Activated CD4-positive, alpha-beta T cell treated with anti-CD3 and anti-CD28 coated beads for 1 hour (primary cell): Measurements from ENCODE around the gene C3orf18.
A peak's percentile ranks its signal among the peaks of the same experiment; 100 is the strongest.

Experiments
- DNase-seq: peaks from one replicate; pipeline ENCODE4 v3.0.0-alpha.2; 2020

C3orf18 gene

DNA sequence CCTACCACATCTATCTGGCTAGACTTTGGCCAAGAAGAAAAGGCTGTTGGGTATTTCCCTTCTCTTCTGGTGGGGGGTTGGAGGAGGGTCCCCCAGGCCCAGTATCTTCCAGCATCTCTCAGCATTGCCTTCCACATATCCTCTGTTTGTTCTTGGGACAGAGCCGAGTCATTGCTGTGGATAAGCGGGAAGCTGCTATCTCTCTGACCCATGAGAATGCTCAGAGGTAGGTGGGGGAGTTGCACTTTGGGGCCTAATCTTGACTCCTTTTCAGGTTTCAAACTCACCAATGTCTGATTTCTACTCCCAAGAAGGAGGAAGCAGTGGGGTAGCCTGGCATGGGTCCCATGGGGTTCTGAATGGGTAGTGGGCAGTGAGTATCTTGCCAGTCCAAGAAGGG, 9.8 kb upstream of the C3orf18 start:
- DNase-seq: no peak

DNA sequence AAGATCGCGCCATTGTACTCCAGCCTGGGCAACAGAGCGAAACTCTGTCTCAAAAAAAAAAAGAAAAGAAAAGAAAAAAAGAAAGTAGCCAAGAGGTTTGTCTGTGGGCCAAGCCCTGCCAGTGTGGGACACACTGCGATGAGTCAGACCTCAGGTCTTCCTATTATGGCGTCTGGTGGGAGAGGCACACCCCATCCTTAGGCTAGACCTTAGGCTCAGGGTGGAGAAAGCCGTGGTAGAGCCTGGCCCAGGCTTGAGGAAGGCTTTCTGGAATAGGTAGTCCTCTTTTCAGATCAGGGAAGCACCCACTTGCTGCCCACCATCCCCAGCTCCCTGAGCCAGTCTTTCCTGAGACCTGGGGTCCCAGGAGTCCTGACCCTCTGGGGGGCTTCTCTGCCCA, 7.8 kb upstream of the C3orf18 start:
- DNase-seq: no peak

DNA sequence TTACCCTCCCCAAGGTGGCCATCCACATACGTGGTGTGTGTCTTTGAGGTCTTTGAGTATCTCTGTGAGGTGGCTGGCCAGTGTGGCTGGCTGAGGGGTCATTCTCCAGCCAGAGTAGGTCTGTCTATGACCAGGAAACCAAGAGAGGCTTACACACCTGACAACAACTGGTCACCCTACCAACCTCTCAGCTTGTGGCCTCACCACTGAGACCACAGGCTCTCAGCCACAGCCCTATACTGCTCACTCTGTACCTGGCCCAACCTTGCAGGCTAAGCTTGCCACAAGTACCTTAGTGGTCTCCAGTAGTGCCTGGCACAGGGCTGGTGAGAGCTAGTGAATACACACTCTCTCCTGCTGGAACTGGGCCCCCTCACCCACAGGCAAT, 6.9 kb upstream of the C3orf18 start:
- no peak for DNase-seq

DNA sequence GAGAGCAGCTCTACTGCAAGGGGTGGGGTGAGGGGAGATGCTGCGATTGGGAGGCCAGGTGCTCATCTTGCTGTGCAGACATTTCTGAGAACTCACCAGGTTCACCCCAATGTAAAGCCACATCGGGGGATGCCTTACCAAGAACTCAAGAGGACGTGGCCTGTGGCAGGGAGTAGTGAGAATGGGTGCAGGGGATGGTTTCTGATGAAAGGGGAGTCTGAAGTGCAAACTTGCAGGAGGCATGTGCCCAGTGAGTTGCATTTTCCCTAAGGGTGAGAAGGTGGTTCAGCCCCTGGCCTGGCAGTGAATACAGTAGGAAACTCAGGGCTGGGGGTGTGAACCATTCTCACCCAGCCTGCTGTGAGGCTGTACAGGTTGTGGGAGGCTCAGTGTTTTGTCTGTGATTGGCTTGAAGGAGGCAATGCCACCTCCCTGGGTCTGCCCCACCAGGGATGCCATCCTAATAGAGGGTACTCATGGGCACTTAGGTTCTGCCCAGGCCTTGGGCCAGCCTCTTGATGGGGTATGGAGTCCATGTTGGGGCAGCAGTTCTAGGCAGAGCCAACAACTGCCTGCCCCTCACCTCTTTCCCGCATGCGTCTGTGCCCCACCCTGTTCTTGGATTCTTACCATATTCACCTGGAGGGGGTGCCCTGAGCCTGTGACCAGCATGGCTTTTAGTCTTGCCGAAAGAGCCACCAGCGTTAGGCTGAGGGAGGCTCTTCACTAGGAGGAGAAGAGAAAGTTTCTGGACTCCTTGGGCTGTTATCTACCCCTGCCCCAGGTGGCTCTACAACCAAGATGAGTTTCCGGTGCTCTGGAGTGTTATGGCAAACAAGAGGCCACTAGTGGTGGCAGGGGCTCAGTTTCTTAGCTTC, 6.3 kb upstream of the C3orf18 start:
- peak; percentile 20 for DNase-seq

DNA sequence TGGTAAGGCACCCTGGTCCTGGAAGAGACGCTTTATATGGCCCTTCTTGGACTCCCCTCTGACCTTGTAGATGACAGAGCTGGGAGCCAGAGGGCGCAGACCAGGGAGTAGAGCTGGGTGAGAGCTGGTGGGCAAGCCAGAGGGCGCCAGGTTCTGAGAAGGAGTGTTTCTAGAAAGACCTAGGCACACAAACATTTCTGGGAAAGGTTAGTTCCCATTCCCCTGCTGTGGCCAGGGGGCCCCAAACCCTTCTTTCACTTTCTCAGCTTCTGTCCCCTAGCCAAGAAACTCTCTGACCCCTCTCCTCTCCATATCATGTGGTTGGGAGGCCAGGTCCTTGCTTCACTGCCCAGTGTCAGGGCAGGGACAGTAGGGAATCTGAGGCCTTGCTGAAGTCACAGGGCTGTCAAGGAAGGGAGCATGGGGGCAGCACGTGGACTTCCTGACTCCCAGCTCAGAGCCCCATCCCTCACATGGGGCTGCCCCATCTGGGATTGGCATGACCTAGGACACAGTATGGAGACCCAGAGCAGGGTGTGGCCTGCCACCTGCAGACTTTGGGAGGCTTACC, 5.3 kb upstream of the C3orf18 start:
- DNase-seq: no peak

DNA sequence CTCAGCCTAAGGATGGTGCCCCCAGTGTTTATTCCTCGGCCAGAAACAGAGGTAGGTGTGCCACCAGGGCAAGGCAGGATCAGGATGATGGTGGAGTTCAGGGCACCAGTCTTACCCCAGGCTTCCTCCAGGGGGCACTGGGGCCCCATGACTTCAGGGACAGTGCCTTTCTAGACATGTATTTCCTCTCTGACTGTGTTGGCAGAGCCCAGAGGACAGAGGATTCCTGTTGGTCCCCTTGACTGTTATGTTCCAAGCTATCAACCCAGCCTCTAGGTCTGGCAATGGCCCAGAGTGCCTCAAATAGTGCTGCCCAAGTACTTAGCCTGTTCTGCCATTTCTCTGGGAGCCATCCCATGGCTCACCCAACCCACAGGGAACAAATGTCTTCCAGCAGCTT, 4.6 kb upstream of the C3orf18 start:
- peak; percentile 73 for DNase-seq

DNA sequence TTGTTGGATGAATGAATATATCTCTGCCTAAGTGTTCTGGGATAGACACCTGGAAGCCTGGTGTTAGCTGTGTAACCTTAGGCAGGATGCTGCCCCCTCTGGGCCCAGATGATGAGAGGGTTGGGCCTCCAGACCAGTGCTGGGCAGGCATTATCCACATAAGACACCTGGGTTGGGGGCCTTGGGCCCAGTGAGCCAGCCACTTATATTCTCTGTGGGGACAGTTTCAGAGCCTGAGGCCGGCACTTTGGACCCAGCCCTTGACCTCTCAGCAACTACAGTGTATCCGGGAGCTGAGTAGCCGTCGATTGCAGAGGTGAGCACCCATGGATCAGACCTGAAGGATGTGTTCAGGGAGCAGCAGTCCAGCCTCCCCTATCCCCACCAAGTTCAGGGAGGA, 3.9 kb upstream of the C3orf18 start:
- no peak for DNase-seq

DNA sequence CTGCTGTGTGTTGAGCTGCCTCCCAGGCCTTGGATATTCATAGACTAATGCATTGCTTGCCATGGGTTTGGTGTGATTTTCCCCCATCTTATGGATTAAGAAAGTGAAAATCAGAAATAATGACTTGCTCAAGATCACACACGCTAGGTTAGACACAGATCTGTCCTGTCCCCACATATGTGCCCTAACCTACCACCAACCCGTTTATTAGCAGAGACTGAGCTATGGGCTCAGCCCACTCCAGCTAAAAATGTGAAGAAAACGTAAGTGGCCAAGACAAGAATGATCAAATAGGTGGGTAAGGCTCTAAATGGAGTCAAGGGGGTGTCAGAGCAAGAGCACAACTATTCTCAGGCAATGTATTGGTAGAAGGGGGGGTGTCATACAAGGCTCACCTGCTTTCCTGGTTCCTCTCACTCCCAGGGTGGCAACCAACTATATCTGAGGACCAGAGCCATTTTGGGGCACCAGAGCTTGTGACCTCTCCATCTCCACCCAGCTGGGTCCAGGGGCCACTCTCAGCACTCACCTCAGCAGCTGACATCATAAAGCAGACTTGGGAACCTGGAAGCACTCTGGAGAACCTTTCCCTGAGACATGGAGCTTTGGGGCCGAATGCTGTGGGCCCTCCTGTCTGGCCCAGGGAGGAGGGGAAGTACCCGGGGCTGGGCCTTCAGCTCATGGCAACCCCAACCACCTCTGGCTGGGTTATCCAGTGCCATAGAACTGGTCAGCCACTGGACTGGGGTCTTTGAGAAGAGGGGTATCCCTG, 3.1 kb upstream of the C3orf18 start:
- no peak for DNase-seq

DNA sequence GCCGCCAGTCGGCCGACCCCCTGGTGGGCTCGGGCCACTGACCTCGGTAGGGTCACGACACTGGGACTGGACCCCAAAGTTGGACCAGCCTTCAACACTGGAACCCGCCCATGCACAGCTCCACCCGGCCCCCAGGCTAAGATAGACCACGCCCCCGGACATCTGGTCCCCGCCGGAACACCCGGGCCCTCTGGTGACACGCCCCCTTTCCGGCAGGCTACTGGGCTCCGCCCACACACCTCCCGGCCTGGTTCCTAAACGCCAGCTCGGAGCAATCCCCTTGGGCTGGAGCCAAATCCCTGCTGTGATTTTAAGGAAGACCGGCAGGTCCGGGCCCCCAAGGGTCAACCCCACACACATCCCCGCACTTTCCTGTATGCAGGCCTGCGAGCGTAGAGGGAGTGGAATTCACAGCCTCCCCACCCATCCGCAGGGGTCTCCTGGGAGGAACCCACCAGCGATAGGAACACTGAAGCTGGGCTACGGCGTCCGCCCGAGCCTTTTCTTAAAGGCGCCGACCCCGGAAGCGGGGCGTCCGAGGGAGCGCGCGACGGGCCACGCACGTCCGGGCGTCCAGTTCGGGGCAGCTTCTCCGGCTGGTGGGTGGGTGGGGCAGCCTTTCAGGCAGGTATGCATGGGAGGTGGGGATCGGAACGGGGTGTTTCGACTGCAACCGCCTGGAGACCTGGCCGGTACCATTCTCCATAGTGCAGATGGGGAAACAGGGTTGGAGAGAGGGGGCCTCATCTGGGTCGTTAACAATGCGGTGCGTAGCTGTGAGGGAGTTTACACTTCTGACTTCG, 1.6 kb upstream of the C3orf18 start, which contains the start of gene HEMK1:
HEMK1 (plus strand) TSS at position 576 of the 803 bp plus-strand sequence. CDS start 1,583 bp downstream, outside the sequence.
- peak; percentile 87 for DNase-seq

DNA sequence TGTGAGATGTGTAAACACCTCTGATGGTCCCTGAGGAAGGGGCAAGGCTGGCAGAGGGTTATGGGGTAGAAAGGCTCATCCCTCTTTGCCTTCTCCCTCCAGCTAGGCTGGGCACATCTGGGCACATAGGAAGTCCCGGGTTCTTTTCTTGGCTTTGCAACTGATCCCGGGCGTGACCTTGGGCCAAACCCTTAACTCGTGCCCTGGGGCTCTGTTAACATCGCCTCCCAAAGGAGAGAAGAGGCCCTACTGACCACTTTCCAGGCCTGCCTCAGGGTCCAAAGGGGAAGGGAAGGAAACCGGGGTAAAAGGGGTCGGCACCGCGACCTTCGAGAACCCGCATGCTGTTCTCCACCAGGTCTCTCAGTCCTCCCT, 549 bp downstream of the C3orf18 start:
- no peak for DNase-seq

DNA sequence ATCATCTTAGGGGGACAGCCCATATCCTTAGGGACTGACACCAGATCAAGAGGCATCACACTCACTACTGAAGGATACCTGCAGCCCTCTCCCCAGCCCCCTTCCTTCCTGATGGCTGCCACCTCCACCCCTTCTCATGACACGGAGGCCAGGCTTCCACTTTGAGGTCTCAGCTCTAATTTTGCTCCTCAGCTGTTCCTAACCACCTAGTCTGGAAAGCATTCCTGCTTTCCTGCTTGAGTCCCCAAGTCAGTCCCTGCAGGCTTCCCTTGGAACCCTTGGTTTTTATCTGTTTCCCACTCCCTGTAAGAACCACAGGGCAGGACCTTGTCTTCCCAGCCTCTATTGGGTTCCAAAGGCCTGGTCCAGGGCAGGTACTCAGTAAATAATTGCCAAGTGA, 3.2 kb downstream of the C3orf18 start:
- DNase-seq: no peak

DNA sequence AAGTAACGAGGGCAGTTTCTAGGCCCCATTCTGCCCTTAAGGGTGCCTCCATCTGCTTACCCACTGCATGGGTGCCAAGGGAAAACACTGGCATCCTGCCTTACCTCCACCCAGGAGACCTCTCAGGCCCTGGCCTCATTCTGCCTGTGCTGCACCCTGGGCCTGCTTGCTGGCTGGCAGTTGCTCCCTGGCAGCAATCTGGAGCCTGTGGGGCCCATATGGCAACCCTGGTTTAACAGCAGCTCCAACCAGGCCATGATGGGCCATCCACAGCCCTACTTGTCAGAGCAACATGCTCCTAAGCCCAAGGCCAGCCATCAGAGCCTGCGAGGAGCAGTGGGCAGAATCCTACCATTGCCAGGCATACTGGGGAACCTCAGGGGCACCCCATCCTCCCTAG, 3.7 kb downstream of the C3orf18 start:
- DNase-seq: no peak

DNA sequence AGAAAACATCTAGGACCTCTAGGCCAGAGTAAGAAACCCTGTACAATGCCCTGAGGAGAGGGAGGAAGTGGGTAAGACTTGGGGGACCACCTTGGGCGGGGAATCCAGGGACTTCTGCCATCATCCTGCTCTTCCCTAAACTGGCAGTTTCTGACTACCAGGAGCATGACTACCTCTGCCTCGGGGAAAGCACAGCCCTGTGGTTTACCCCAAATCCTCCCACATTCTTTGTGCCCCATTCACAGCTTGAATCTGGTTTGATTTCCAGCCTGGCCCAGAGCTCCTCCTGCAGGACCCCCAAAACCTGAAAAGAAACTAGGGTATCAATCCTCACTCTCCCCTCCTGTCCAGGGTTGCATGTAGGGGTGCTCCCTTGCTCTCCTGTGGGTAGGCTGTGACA, 4.7 kb downstream of the C3orf18 start:
- DNase-seq: no peak

DNA sequence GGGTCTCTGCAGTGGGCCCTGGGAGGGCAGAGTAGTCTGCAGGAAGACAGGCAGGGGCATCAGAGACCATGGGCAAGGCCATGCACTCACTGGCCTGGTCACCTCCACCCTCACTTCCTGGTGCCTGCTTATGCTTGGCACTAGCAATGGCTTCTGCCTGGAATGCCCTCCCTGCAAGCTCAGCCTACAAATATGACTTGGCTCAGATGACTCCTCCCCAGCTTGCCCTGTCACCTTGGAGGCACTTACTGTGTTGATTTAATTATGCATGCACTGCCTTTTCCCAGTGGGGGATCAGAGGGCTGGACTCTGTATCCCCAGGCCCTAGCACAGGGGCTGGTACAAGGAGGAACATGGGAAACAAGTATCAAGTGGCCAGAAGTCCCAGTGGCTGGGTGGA, 7.8 kb downstream of the C3orf18 start:
- no peak for DNase-seq

DNA sequence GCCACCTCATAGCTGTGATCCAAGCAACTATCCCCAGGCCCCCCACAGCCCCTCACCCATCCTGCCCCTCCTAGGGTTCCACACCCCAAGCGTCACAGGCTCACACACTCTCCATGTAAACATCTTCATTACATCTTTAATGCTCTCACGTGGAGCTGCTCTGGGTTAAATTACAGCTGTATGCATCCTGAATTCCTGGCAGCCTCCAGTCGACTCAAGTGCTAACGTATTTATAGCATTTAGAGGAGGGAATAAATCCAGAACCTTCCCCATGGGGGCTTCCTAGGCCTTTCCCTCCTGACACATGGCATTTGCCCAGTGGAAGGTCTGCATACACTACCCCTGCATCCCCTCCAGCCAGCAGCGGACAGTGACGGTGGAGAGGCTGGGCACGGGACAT, 9.6 kb downstream of the C3orf18 start:
- DNase-seq: no peak

DNA sequence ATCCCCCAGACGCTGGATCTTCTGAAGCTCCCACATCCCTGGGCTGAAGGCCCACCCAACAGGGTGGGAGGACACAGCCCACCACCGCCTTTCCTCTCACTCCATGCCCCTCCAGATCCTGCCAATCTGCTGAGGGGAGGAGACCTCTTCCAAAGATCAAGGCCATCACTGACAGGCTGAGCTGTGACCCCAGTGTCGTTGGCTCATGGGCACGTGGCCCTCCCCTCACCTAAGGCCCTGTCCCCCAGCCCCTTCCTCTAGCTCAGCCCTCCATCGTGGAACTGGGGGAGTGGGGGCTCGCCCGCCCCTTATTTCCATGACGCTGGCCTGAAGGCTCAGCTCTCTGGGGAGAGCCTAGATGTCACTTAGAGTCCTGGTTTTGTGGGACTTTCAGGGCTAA, 10.4 kb downstream of the C3orf18 start:
- no peak for DNase-seq

DNA sequence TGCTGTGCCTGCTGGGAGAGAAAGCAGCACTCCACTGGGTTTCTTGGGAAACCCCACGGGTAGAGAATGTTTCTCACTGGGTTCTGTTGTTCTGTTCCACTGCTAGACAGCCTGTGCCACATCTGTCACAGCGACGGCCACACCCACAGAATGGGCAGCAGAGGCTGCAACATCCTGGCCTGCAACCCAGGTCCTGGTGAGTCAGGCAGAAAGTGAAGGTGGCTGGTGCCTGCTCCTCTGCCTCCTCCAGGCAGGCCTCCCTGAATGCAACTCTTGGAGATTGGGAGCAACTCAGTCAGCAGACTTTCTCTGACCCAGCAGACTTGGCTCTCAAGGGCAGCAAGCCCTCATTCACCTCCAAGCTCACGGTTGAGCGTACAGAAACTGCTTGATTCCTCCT, 13.0 kb downstream of the C3orf18 start:
- DNase-seq: no peak

DNA sequence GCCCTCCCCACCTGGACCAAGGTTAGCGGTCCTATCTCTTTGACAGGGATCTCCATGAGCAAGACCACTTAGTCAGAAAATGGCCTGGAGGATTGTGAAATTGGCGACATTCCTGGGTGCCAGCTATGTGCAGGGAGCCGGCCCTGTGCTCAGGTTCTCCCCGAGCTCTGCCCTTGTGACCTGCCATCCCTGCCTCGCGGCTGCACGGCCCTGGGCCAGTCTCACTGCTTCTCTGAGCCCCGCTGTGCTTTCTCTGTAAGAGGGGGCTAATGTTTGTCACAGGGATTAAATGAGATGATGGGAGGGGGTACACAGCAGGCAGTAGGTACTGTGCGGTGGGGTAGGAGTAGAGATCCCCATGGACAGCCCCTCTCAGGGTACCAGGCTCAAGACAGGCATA, 14.9 kb downstream of the C3orf18 start:
- no peak for DNase-seq

DNA sequence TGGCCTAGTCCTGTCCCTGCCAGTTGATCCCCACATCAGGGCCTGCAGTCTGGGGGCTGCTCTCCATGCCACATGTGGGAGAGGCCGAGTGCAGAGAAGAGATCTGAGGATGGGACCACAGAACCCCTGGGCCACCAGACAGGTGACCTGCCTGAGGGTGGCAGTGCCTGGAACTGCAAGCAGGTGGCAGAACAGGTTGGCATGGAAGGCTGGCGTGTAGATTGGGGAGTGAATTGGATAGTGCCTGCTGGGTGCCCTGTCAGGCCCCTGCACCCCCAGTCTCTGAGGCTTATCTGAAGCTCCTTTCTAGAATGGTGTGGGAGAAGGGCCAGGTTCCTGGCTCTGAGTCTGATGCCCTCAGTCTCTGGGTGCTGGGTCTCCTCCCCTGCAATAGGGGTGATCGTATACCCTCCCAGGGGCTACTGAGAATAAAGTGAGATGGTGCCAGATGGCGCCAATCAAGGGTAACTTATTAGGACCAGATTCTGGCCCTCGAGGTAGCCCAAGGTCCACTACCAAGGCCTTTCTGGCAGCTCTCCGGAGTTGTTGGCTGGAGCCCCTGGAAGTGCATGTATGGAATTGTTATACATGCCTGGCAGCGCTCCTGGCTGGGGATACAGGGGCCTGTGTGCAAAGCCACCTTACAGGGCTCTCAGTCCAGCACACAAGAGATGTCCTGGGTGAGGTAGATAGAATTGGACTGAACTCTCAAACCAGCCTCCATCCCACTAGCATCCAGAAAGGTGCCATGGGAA, 15.7 kb downstream of the C3orf18 start:
- DNase-seq: no peak

DNA sequence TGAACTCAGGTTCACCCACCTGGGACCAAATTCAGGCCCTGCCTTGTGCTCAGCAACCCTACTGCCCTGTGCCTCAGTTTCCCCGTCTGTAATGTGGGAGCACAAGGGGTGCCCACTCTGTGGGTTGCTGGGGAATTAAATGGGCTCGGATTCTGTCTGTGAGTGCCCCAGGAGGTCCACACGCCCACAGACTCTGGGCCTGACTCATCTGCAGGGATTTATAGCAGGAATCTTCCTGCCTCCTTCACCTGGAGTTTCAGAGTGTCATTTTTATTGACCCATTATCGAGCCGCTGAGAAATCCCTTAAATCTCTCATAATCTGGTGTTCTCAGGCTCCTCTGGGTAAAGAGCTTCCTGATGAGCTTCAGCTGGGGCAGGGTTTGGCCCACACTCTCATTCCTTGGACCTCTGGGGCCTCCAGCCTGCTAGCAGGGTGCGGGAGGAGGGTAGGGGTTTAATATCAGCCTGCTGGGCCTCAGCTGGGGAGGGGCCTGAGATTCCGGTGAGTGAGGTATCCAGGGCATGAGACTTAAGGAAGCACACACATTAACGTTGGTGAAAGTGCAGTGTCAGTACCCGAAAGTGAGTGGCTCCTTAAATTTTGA, 16.4 kb downstream of the C3orf18 start:
- no peak for DNase-seq

DNA sequence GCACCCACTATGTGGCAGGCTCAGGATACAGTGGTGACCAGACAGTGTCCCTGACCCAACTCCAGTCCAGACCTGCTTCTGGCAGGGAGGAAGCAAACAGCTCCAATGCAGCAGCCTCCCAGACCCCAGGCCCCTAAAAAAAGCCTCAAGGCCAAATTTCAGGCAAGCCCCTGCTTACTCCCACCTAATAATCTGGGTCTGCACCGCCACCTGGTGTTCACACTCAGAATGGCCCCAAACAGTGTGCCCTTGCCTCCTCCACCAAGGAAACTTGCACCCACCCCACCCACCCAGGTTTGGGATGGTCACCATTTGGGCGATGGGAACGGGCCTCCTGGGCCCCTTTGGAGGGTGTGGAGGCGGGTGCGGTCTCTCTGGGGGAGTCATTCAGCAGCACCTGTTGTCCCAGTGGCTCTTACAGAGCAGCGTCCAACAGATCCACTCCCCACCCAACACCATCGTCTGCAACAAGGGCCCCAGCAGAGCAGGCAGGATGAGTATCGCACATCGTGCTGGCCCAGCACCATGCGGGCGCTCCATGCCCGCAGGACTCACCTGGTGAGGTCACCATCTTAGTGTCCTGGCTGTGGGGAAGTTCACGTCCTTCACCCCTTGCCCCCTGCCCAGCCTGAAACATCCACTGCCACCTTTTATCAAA, 17.3 kb downstream of the C3orf18 start:
- DNase-seq: peak; percentile 44
